MM.1S (cell line): ENCODE measurements around the gene GPC4.

Experiments
- CTCF ChIP-seq: fragments of 300-600 bp; sonication (generic); IDR thresholded peaks from 2 replicates; pipeline ENCODE4 v1.5.1; 2016; ENCODE audit warnings: antibody characterized with exemption, low read length, mixed read lengths
- EZH2phosphoT487 ChIP-seq: fragments of 300-600 bp; sonication (generic); IDR thresholded peaks from 2 replicates; pipeline ENCODE4 v1.6.1; 2018; ENCODE audit warnings: antibody characterized with exemption, low read length

- TF ChIP-seq CTCF (no peak), EZH2phosphoT487 (no peak)
Observed at GRCh38 chrX:133366735-133367134, 48.6 kb downstream of the GPC4 start.
